Measurements from ENCODE around the gene FBXL20.

DNA sequence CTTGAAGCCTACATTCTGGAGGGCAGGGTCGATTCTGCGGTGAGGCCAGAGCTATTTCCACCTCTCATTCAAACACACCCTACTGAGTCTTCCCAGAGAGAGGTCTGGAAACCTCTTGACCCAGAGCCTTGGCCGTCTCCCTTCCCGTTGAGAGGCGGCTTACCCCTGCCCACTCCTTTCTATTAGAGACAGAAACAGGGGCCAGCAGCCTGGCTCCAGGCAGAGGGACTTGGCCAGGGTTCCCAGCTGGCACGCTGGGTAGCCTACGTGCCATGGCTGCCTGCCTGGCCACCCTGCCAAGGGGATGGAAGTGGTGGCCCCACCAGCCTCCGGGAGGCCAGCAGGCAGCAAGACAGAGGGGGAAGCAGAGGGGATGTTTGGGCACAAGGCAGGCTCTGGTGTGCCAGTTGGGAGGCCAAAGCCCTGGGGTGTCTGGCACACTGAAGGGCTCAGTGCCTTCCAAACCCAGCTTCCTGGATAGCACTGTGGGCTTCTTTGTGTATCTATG lies 181.7 kb downstream of the FBXL20 start:
- TF ChIP-seq, protein P1, sequence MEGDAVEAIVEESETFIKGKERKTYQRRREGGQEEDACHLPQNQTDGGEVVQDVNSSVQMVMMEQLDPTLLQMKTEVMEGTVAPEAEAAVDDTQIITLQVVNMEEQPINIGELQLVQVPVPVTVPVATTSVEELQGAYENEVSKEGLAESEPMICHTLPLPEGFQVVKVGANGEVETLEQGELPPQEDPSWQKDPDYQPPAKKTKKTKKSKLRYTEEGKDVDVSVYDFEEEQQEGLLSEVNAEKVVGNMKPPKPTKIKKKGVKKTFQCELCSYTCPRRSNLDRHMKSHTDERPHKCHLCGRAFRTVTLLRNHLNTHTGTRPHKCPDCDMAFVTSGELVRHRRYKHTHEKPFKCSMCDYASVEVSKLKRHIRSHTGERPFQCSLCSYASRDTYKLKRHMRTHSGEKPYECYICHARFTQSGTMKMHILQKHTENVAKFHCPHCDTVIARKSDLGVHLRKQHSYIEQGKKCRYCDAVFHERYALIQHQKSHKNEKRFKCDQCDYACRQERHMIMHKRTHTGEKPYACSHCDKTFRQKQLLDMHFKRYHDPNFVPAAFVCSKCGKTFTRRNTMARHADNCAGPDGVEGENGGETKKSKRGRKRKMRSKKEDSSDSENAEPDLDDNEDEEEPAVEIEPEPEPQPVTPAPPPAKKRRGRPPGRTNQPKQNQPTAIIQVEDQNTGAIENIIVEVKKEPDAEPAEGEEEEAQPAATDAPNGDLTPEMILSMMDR (IDR thresholded peaks at IDR 0.05), result no peak
- TF ChIP-seq POLR2AphosphoS5 (IDR thresholded peaks at IDR 0.05), result no peak
- TF ChIP-seq POLR2A (IDR thresholded peaks at IDR 0.05), result no peak
- TF ChIP-seq EP300 (IDR thresholded peaks at IDR 0.05; ENCODE audit: low read depth), result no peak
